ENCODE results near the gene ROCK2. TPM values are rescaled to one million over a fixed set of nuclear protein-coding genes. Genes with fewer than 3 reads are reported as not detected.

ROCK2 gene
- total and polyA plus RNA-seq, 7 donors, result 12.1 to 84.4 (median 60.8) TPM

DNA sequence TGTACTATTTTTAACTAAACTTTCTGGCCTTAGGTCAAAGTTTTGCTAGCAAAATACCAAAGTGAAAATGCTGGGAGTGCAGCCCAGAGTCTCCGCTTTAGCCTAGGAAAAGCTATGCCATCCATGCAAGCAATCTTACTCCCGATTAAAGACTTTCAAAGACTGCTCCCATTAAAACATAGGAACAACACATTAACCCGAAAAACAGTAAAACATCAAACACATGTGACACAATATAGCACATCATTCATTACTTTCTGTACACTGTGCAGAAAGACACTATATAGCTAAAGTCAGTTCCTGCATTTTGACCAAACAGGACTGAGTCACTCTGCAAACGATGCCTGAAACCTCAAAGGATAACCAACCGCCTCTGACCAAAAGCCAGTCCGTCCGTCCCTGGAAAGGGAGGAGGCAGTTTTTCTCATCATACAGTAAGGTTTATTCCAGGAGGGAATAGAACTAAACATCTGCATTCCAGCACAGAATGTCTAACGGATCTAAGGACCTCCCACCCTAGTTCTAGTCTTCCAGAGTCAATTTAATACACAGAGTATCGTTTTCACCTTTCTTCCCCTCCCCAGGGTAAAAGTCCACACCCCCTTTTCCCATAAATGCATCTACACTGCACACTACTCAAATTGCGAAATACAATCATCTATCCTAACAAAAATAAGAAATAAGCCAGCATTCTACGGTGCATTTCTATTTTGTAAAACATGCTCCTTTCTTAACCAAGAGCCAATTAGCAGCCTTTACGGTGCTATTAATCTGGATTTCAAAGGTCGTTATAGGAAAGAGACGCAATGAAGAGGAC, 1.7 kb downstream of the ROCK2 start:
- TF ChIP-seq, protein P1, sequence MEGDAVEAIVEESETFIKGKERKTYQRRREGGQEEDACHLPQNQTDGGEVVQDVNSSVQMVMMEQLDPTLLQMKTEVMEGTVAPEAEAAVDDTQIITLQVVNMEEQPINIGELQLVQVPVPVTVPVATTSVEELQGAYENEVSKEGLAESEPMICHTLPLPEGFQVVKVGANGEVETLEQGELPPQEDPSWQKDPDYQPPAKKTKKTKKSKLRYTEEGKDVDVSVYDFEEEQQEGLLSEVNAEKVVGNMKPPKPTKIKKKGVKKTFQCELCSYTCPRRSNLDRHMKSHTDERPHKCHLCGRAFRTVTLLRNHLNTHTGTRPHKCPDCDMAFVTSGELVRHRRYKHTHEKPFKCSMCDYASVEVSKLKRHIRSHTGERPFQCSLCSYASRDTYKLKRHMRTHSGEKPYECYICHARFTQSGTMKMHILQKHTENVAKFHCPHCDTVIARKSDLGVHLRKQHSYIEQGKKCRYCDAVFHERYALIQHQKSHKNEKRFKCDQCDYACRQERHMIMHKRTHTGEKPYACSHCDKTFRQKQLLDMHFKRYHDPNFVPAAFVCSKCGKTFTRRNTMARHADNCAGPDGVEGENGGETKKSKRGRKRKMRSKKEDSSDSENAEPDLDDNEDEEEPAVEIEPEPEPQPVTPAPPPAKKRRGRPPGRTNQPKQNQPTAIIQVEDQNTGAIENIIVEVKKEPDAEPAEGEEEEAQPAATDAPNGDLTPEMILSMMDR (IDR thresholded peaks at IDR 0.05), result no peak
- DNase-seq, result no peak
- WGBS, 3 donors, result 1 to 2% (median 1%) methylated on average over 14 of the region's 14 CpGs
- Histone ChIP-seq H3K27ac (peak overlapping the region; percentile 98), H3K27me3 (ENCODE audit: insufficient read depth in 3 of 3, low read length in 2 of 3) (no peaks in the 10 kb centered on the region), H3K4me3 (peak overlapping the region; percentile 96), H3K9me3 (no peaks in the 10 kb centered on the region), H3K4me1 (peaks cover 30% of the 10 kb centered on the region), H3K36me3 (ENCODE audit: insufficient read depth in 1 of 2, low read depth in 1 of 2) (no peaks in the 10 kb centered on the region)
- intact Hi-C loops (cut with DNase I), result loop anchor here (2.0 to 5.0 kb wide), 5 partner anchors 55 to 108 kb away; no protein-coding TSS in a partner anchor
- ATAC-seq, result peak; percentile 26 to 53 (median 34)

DNA sequence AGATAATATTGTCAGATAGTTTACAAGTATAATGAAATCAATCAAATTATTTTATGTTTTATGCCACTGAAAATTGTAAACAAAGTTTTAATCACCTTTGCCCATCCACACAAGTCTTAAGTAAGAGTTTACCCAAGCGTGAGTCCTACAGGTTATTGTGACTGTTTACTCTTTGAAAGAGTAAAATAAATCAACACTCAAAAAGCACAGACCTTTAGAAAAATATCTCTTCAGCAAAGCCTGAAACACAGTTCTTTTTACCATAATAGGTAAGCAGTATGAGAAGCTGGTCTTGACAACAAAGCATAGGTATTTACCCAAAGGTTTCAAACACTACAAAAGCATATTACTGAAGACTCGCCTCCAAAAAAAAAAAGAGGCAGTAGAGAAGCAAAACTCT, 3.7 kb downstream of the ROCK2 start:
- Histone ChIP-seq H3K4me3 (peak overlapping the region; percentile 96), H3K9me3 (no peaks in the 10 kb centered on the region), H3K36me3 (ENCODE audit: insufficient read depth in 1 of 2, low read depth in 1 of 2) (no peaks in the 10 kb centered on the region), H3K4me1 (peaks cover 32% of the 10 kb centered on the region), H3K27ac (peak overlapping the region; percentile 98), H3K27me3 (ENCODE audit: insufficient read depth in 3 of 3, low read length in 2 of 3) (no peaks in the 10 kb centered on the region)
- no peak for DNase-seq
- ATAC-seq, result no peak
- intact Hi-C loops (cut with DNase I), result loop anchor here in 1 of 2 donors (5.0 kb wide), 3 partner anchors 53 to 103 kb away; no protein-coding TSS in a partner anchor
- 39 to 47% (median 41%) methylated on average over 2 of the region's 2 CpGs for WGBS, 3 donors
- TF ChIP-seq, protein P1 (IDR thresholded peaks at IDR 0.05), result no peak

DNA sequence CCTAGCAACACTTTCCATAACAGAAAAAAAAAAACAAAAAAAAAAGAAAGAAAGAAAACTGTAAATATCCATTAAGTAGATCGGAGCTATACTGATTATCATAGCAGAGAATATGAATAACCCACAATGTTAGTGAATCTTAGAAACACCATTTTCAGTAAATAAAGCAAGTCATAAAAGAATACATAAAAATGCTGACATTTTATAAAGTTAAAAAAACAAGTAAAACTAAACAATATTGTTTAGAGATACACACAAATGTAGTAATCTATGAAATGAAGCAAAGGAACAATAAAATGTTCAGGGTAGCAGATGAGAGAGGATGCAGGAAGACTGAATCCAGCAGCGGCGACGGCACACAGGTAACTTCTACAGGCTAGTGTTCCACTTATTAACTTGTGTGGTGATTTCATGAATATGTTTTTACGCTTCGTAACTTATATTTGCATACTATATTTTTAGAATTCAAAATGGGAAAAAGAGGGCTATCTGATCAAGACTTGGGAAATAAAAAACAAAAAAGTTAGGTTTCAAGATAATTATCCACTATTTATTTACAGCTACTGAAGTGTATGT, 4.8 kb downstream of the ROCK2 start:
- Histone ChIP-seq H3K27ac (peak overlapping the region; percentile 98), H3K4me1 (peaks cover 35% of the 10 kb centered on the region), H3K4me3 (peak overlapping the region; percentile 96), H3K9me3 (no peaks in the 10 kb centered on the region), H3K27me3 (ENCODE audit: insufficient read depth in 3 of 3, low read length in 2 of 3) (no peaks in the 10 kb centered on the region), H3K36me3 (ENCODE audit: insufficient read depth in 1 of 2, low read depth in 1 of 2) (no peaks in the 10 kb centered on the region)
- no peak for ATAC-seq
- WGBS, 3 donors, result 60 to 74% (median 63%) methylated on average over 6 of the region's 6 CpGs
- TF ChIP-seq, protein P1 (IDR thresholded peaks at IDR 0.05), result no peak
- intact Hi-C loops (cut with DNase I), result loop anchor here in 1 of 2 donors (5.0 kb wide), 3 partner anchors 52 to 102 kb away; no protein-coding TSS in a partner anchor
- DNase-seq, result no peak

DNA sequence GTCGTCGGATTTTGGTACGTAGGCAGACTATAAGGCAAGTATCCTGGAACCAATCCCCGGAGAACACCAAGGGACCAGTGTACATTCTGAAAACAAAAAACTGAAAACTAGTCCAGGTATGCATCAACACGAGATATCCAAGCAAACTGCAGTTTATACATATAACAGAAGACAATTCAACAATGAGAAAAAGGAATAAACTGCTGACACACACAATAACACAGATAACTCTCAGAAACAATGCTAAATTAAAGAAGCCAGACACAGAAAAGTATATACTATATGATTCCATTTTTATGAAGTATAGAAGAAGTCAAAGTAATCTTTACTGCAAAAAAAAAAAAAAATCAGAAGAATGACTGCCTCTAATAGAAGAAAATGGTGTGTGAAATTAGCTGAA, 5.9 kb downstream of the ROCK2 start:
- no peak overlapping the region for H3K27ac ChIP-seq
- ATAC-seq (no peak), DNase-seq (no peak)
- no peak overlapping the region for H3K4me3 ChIP-seq
- peaks cover 43% of the 10 kb centered on the region for H3K4me1 ChIP-seq
- TF ChIP-seq, protein P1 (IDR thresholded peaks at IDR 0.05), result no peak
- no peaks in the 10 kb centered on the region for H3K9me3 ChIP-seq
- H3K27me3 ChIP-seq (ENCODE audit: insufficient read depth in 3 of 3, low read length in 2 of 3), result no peaks in the 10 kb centered on the region
- intact Hi-C loops (cut with DNase I), result no loop called here
- WGBS, 3 donors, result 53 to 81% (median 74%) methylated on average over 5 of the region's 5 CpGs
- no peaks in the 10 kb centered on the region for H3K36me3 ChIP-seq (ENCODE audit: insufficient read depth in 1 of 2, low read depth in 1 of 2)
